GM21737 (cell line): ENCODE measurements around the gene WNK2.
"Not testable (repeated sequence)": the region's sequence is repeated elsewhere in the genome, so short reads cannot be mapped to it uniquely, and the experiment has no call there.

Source experiments
- ATAC-seq: cut with Tn5 transposase; IDR thresholded peaks from one replicate; pipeline ENCODE4 v1.9.1; 2021; ENCODE audit warnings: mild to moderate bottlenecking, moderate library complexity; ENCODE audit not compliant: unreplicated experiment

The WNK2 gene

DNA sequence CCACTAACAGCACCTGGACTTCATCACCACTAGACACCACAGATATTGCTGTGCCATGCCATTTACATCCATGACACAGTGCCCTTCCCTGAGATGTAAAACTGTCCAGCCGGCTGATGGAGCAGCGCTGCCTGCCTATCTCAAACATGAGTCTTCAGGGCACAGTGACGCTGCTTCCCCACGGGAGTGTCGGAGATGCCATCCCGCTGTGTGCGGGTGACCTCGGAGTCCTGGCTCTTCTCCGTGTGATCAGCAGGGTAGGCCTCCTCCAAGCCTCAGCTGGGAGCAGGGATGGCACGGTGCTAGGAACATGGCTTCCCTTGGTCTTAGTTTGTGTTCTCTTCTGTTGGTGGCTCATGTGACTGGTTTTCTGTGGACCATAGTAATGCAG is 137.3 kb downstream of the WNK2 start:
- ATAC-seq: no peak

DNA sequence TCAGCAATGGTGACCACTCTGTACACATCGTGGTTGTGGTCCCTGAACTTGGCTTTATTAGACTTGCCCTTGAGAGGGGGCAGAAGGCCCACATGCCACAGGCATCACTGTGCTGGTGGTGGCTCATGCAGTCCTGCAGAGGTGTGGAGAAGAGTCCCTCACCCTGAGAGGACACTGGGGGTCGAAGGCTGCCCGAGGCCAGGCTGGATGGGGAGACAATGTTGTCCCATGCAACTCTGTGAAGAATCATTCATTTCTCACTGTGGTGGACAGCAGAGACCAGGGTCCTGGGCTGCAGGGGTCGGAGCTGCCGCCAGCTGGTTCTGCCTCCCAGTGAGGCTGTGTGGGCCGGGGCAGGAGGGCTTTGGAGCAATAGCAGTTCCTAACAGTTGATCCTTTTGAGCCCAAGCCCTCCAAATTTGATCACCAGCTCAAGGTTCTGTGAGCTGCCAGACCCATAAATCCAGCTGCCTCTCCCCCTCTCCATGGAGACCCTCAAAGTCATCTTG is 139.6 kb downstream of the WNK2 start:
- ATAC-seq: not testable (repeated sequence)

DNA sequence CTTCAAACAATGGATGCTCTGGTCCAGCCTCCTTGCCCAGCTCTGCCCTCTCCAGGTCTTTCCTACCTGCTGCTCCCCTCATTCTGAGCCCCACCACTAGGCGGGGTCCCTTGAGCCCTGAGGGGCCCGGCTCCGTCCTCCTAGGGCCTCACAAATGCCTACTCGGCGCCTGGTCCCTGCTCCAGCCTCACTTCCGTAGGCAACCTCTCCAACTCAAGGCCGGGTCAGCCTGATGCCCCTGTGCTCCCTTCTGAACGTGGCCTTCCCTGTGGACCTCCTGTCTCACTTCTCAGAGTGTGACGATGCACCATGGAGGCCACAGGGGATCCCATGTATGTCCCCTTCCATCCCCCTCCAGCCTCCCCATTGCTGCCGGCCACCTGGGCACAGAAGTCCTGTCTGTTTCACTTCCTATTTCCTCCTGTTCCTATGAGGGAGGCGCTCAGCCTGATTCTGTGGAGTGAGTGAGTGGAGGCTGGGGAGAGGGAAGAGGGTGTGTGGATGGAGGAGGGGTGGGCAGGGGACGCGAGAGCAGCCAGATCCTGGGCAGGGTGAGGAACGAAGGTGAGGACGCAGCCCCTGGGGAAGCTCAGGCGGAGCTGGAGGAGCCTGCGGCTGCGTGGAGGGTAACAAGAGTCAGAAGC is 140.4 kb downstream of the WNK2 start:
- ATAC-seq: no peak

- no peak for ATAC-seq
These were observed 141.5 kb downstream of the WNK2 start for GRCh38 chr9:93325307-93326035.

- ATAC-seq: no peak
These were observed 142.1 kb downstream of the WNK2 start for GRCh38 chr9:93326056-93326455.

- ATAC-seq: no peak
These were observed 142.7 kb downstream of the WNK2 start for GRCh38 chr9:93326654-93327053.

- no peak for ATAC-seq
These were observed 145.8 kb downstream of the WNK2 start for GRCh38 chr9:93329629-93330280.

DNA sequence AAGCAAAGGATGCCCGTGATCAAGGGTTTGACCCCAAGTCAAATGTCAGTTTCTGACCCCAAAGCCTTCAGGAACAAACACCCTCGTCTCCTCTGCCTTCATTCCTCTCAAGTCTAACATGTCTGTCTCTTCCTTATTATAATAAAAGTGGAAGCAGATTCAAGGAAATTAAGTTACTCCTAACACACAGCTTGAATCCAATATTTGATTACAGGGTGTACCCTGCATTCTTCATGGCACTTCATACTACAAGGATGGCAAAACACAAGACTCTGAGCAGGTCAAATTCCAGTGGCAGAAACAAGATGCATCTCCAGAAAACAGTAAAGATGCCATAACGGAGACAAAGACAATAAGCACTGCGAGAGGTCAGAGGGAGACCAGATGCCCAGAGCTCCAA is 148.4 kb downstream of the WNK2 start:
- no peak for ATAC-seq

GRCh38 chr9:93336720-93337119 is 152.8 kb downstream of the WNK2 start:
- ATAC-seq: no peak

GRCh38 chr9:93338196-93338595 is 154.3 kb downstream of the WNK2 start:
- ATAC-seq: not testable (repeated sequence)

GRCh38 chr9:93340091-93340490 is 156.2 kb downstream of the WNK2 start:
- no peak for ATAC-seq

- not testable (repeated sequence) for ATAC-seq
These were observed 157.9 kb downstream of the WNK2 start for GRCh38 chr9:93341820-93342219.

DNA sequence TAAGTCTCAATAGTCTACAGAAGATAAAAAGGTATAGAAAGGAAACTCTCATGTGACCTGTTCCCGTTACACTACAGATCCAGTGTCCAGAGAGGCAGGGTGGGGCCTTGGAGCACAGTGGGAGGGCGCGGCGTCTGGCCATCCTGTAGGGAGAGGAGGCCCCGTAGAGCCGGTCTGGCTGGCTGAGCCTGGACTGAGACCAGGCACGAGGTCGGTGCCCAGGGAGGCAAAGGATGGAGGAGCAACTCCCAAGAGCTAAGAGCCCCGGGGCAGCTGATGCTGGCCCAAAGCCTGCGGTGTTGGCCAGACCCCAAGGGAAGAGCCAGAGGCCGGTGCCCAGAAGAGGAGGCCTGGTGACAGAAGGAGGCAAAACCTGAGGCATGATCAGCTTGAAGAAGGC is 158.5 kb downstream of the WNK2 start:
- ATAC-seq: not testable (repeated sequence)

GRCh38 chr9:93343663-93344062 is 159.7 kb downstream of the WNK2 start:
- ATAC-seq: no peak

DNA sequence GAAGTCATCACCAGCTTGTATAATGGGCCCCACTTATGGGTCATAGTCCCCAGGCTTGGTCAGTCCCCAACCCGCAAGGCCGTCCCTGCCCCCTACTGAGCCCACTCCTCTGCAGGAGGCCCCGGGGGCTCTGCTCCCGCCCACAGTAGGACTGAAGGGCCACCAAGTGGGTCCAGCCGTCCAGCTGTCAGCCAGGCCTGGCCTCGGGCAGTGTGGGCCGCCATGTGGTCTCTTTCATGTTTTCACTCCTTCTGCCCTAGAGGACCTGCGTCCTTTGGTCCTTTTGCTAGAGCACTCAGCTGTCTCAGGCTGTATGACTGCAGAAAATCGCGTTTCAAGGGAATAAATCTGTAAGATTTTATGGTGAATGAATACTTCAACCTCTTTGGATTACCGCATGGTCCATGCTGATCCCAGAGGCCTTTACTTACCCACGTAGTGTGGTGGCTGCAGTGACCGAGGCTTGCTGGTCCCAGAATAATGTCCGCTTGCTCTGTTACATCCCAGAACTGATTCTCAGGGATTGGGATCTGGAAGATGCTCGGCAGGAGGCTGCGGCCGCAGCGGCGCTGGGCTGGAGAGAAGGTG is 161.8 kb downstream of the WNK2 start:
- ATAC-seq: no peak

GRCh38 chr9:93346231-93347112 is 162.5 kb downstream of the WNK2 start:
- no peak for ATAC-seq

DNA sequence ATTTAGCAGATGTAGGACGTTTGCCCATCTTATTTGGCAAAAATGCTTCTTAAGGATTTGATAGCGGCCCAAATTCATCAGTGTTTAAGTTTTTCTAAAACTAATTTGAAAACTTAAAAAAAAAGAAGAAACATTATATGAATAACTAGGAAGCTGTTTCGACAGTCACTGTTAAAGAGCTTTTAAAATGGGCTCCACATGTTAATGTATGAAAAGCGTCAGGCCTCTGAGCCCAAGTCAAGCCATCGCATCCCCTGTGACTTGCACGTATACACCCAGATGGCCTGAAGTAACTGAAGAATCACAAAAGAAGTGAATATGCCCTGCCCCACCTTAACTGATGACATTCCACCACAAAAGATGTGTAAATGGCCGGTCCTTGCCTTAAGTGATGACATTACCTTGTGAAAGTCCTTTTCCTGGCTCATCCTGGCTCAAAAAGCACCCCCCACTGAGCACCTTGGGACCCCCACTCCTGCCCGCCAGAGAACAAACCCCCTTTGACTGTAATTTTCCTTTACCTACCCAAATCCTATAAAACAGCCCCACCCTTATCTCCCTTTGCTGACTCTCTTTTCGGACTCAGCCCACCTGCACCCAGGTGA is 163.5 kb downstream of the WNK2 start:
- not testable (repeated sequence) for ATAC-seq

- not testable (repeated sequence) for ATAC-seq
These were observed 169.7 kb downstream of the WNK2 start for GRCh38 chr9:93353413-93354310.

DNA sequence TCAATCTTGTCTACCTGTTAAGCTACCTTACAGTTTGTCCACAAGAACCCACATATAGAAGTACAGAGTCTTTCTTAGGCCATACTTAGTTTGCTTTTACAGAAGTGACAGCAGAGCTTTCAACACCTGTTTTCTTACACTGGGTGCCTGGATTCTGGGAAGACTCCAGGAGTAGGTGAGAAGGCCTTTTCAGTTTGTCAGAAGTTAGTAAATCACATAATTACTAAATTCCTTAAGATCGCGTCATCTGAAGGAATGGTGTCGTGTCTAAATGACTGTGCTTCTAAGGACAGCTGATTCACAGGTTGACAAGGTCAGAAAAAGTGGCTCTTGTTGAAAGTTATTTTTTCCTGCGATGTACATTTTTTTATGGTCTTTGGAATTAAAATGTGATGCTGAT is 170.5 kb downstream of the WNK2 start:
- no peak for ATAC-seq
